22Rv1 (cell line): ENCODE measurements around the gene MAP4K1.

Source experiments
- CTCF ChIP-seq: fragments of 450-650 bp; IDR thresholded peaks from 2 replicates; pipeline ENCODE4 v1.5.1; 2017; ENCODE audit warnings: mild to moderate bottlenecking
- ZFX ChIP-seq: fragments of 450-650 bp; IDR thresholded peaks from 2 replicates; pipeline ENCODE4 v1.6.1; 2017; ENCODE audit warnings: antibody characterized with exemption, borderline replicate concordance

GRCh38 chr19:38563475-38563874, 54.3 kb downstream of the MAP4K1 start:
- no peak for TF ChIP-seq CTCF
- TF ChIP-seq ZFX, result no peak
